Esophagus muscularis mucosa (tissue), 4 donors: Measurements from ENCODE around the gene SEMA3G. TPM values are rescaled to one million over a fixed set of nuclear protein-coding genes. Genes with fewer than 3 reads are reported as not detected.

ENCODE experiments used
- DNase-seq: peaks from one replicate; pipeline ENCODE4 v3.0.0-alpha.2; 2017; ENCODE audit errors: extremely low spot score
- H3K27ac ChIP-seq, 4 donors: fragments of 200-600 bp; sonication (generic); replicated peaks in 1 of 4; 1 replicate in 3 of 4; 2 replicates in 1 of 4; pipeline ENCODE4 v1.5.1; 2016 to 2019; ENCODE audit warnings: mild to moderate bottlenecking in 1 of 4
- H3K27me3 ChIP-seq, 4 donors: fragments of 200-600 bp; sonication (generic); one replicate each; pipeline versions ENCODE4 v1.5.1 to v1.6.0; 2016 to 2019
- H3K36me3 ChIP-seq, 4 donors: fragments of 200-600 bp; sonication (generic); one replicate each; pipeline ENCODE4 v1.5.1; 2016 to 2019
- H3K4me1 ChIP-seq, 4 donors: fragments of 200-600 bp; sonication (generic); one replicate each; pipeline ENCODE4 v1.5.1; 2016 to 2019
- H3K4me3 ChIP-seq, 4 donors: fragments of 200-600 bp; sonication (generic); 1 replicate in 2 of 4; 2 replicates in 2 of 4; pipeline ENCODE4 v1.5.1; 2016 to 2019; ENCODE audit warnings: mild to moderate bottlenecking in 4 of 4, moderate library complexity in 1 of 4
- H3K9me3 ChIP-seq, 4 donors: fragments of 200-600 bp; sonication (generic); 1 replicate in 3 of 4; 2 replicates in 1 of 4; pipeline ENCODE4 v1.5.1; 2016 to 2019
- EP300 ChIP-seq: sonication (generic); formaldehyde crosslinking; IDR thresholded peaks from one replicate; pipeline ENCODE4 v1.6.1; 2017; ENCODE audit warnings: antibody characterized with exemption
- POLR2A ChIP-seq: fragments of 450-650 bp; IDR thresholded peaks from one replicate; pipeline ENCODE4 v1.6.1; 2017; ENCODE audit warnings: antibody characterized with exemption, moderate library complexity, mild to moderate bottlenecking, low read depth
- POLR2AphosphoS5 ChIP-seq, 2 donors: sonication (generic); formaldehyde crosslinking; IDR thresholded peaks; one replicate each; pipeline ENCODE4 v1.6.1; 2017; ENCODE audit warnings: antibody characterized with exemption in 2 of 2
- WGBS: methylation state at CpG from one replicate; pipeline ENCODE4 v1.1.5; 2018; 5-methylcytosine and 5-hydroxymethylcytosine counted together
- intact Hi-C: fragments of 100-400 bp; cut with DNase I; formaldehyde crosslinking; loops from one replicate; pipeline ENCODE4 v1.15.1; 2023
- total RNA-seq, 4 donors: library from RNA; depleted of rRNA; stranded (reverse); fragments of >200 nt; gene quantifications; one replicate each; pipeline versions ENCODE4 v1.1.0 to v1.2.1, GENCODE V29; 2016
- TF ChIP-seq, protein P1 (sequence below), 3 experiments: fragments of 200-600 bp in 2 of 3; fragments of 450-650 bp in 1 of 3; sonication (generic) in 2 of 3; IDR thresholded peaks; one replicate each; pipeline ENCODE4 v1.5.1; 2017 to 2019; ENCODE audit warnings: antibody characterized with exemption in 3 of 3, mild to moderate bottlenecking in 2 of 3, moderate library complexity in 1 of 3

The SEMA3G gene
- total RNA-seq, 4 donors from 2014 or later = 7.1 to 39.2 (median 22.2) TPM

DNA sequence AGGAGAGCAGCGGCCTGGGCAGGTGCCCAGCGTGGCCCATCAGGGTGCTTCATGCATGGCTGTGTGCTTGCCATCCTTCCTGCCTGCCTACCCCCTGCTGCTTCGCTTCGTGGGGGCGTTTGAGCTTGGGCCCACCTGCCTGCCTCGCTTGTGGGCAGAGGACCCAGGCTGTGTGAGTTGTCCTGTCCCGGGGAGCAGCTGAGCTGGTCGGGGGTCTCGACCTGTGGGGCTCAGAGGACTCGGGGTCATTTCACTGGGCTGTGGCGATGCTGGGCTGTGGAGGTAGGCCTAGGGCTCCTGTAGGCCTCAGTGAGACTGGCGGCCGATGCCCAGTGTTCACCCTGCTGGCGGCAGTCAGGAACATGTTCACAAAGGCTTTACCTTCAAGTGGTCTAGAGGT lies 38.2 kb upstream of the SEMA3G start:
- peak overlapping the region; percentile 67 to 84 (median 76) for H3K27ac ChIP-seq
- intact Hi-C loops = no loop called here
- no peak overlapping the region for H3K4me3 ChIP-seq
- H3K27me3 ChIP-seq = no peaks in the 10 kb centered on the region
- WGBS = 71% methylated on average over 4 of the region's 14 CpGs
- TF ChIP-seq POLR2A (no peak), EP300 (no peak), POLR2AphosphoS5 (IDR thresholded peaks at IDR 0.05) (no peak)
- TF ChIP-seq, protein P1, sequence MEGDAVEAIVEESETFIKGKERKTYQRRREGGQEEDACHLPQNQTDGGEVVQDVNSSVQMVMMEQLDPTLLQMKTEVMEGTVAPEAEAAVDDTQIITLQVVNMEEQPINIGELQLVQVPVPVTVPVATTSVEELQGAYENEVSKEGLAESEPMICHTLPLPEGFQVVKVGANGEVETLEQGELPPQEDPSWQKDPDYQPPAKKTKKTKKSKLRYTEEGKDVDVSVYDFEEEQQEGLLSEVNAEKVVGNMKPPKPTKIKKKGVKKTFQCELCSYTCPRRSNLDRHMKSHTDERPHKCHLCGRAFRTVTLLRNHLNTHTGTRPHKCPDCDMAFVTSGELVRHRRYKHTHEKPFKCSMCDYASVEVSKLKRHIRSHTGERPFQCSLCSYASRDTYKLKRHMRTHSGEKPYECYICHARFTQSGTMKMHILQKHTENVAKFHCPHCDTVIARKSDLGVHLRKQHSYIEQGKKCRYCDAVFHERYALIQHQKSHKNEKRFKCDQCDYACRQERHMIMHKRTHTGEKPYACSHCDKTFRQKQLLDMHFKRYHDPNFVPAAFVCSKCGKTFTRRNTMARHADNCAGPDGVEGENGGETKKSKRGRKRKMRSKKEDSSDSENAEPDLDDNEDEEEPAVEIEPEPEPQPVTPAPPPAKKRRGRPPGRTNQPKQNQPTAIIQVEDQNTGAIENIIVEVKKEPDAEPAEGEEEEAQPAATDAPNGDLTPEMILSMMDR (IDR thresholded peaks at IDR 0.05) = no peak
- DNase-seq = no peak
- no peaks in the 10 kb centered on the region for H3K9me3 ChIP-seq
- H3K36me3 ChIP-seq = peaks cover 51 to 95% (median 80%) of the 10 kb centered on the region in 4 donors
- peaks cover 27 to 52% (median 36%) of the 10 kb centered on the region in 4 donors for H3K4me1 ChIP-seq

DNA sequence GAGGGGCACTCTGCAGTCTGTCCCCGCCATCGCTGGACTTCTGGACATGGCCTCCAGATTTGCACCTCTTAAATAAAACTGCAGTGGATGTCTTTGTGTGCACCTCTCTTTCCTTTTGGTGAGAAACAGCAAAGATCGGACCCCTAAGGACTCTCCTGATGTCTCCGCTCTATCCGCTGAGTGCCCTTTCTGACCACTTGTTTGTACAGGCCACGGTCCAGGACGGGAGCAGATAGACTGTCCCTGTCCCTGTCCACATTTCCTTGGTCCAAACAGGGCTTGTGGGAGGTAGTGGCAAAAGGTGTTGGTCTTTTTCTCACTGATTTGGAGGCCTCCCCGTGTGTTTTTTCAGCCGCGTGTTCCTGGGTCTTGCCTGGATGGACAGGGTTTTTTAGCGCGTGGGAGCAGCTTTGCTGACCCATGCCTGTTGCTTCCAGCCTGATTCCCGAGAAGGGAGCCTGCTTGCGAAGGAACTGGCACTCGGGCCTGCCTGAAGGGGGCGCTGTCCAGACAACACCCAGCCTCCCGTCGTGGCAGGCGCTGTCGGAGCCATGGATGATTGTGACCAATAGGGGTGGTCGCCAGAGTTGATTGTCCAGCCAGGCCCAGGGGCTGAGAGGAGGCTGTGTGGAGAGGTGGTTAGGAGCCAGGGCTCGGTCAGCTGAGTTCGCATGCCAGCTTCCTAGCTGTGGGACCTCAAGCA lies 37.1 kb upstream of the SEMA3G start:
- DNase-seq = no peak
- Histone ChIP-seq H3K36me3 (peaks cover 51 to 95% (median 80%) of the 10 kb centered on the region in 4 donors), H3K4me1 (peaks cover 27 to 52% (median 36%) of the 10 kb centered on the region in 4 donors), H3K27ac (peak overlapping the region in 3 of 4 donors; percentile 67 to 84 (median 80)), H3K4me3 (no peak overlapping the region), H3K9me3 (no peaks in the 10 kb centered on the region), H3K27me3 (no peaks in the 10 kb centered on the region)
- 95% methylated on average over 10 of the region's 23 CpGs for WGBS
- TF ChIP-seq, protein P1 (IDR thresholded peaks at IDR 0.05) = peak in 2 of 3 experiments; percentile 10 to 31
- TF ChIP-seq EP300 = no peak
- intact Hi-C loops = no loop called here

DNA sequence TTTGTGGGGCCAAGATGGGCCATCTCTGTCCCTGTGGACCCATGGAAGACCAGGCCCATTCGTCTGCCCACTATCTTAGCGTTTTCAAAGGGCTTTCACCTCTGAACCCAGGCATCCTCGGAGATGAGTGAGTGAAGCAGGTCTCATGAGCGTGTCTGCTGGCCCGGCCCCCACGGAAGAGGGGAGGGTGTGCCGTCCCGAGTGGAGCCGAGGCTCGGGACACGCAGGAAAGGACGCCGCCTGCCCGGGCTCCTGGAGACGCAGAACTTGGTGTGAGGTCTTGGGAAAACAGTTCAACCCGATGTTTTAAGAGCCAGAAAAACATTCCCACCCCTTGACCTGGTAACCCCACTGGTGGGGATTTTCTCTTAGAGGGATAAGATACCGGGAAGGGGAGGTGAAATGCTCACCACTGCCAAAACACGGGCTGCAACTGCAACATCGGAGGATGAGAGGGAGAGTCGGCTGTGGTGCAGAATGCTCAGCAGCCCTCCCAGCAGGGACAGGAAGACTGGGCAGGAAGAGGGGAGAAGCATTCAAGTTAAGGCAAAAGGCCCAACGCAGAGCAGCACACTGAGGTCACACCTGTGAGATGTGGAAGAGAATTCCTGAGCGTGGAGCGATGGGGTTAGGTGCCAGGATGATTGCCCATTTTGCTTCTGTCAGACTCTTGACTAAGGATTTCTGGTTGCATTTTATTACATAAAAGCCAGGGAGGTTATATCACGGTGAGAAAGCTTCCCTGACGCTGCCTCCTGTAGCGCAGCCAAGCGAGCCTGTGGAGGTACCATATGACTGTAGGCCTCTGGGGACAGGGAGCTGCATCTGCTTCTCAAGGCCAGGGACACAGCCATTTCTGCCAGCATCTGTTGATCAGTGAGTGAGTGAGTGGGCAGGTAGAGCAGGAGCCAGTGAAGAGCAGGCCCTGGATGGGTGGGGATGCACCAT lies 36.1 kb upstream of the SEMA3G start:
- DNase-seq = no peak
- Histone ChIP-seq H3K9me3 (no peaks in the 10 kb centered on the region), H3K4me3 (no peak overlapping the region), H3K36me3 (peaks cover 52 to 95% (median 80%) of the 10 kb centered on the region in 4 donors), H3K27me3 (no peaks in the 10 kb centered on the region), H3K27ac (peak overlapping the region in 2 of 4 donors; percentile 58 to 67), H3K4me1 (peaks cover 27 to 51% (median 36%) of the 10 kb centered on the region in 4 donors)
- 78% methylated on average over 27 of the region's 27 CpGs for WGBS
- TF ChIP-seq, protein P1 (IDR thresholded peaks at IDR 0.05) = no peak
- intact Hi-C loops = no loop called here

DNA sequence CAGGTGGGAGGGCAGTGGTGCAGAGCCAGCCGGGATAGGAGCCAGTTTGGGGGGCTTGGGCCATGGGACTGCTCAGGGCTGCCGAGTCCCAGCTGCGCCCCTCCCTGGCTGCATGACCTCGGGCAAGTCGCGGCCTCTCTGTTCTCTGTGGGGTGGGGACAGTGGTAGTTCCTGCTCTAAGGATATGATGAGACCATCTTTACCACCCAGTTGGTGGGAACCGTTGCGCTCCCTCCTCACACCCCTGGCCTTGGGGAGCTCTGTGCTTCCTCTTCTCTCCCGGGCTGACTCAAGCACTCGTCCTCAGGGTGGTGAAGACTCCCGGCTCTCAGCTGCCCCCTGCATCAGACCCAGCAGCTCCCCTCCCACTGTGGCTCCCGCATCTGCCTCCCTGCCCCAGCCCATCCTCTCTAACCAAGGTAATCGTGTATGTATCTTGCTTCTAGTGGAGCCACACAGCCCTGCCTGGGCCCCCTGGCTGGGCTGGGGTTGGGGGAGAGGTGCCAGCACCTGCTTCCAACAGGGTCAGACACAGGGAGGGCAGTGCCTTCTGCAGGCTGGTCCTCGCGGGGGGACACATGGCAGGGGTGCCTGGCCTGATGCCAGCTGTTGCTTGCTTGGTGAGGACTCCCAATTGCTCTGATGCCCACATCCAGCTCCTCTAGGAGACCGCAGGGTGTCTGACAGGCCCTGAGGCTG lies 35.1 kb upstream of the SEMA3G start:
- WGBS = 86% methylated on average over 7 of the region's 16 CpGs
- H3K27me3 ChIP-seq = no peaks in the 10 kb centered on the region
- H3K4me3 ChIP-seq = peak overlapping the region in 1 of 4 donors; percentile 7
- H3K36me3 ChIP-seq = peaks cover 62 to 97% (median 80%) of the 10 kb centered on the region in 4 donors
- H3K27ac ChIP-seq = peak overlapping the region; percentile 0 to 58 (median 24)
- DNase-seq = no peak
- no peaks in the 10 kb centered on the region for H3K9me3 ChIP-seq
- intact Hi-C loops = loop anchor here (10.0 kb wide), 1 partner anchor 205 kb away; the partner anchor contains the start of genes GNL3 and PBRM1
- peaks cover 22 to 41% (median 27%) of the 10 kb centered on the region in 4 donors for H3K4me1 ChIP-seq
- TF ChIP-seq POLR2A = no peak
